ENCODE measurements around the gene RBMS1.

- TF ChIP-seq CTCF (conservative IDR thresholded peaks at IDR 0.05; ENCODE audit: low read depth, low read length) (no peak), MAFK (IDR thresholded peaks at IDR 0.05; ENCODE audit: low read depth, low read length) (no peak), CEBPB (IDR thresholded peaks at IDR 0.05; ENCODE audit: low read depth, low read length) (no peak), POLR2A (IDR thresholded peaks at IDR 0.05; ENCODE audit: low read depth, low read length) (no peak; the same call in 1 of the 2 replicates), ELK1 (IDR thresholded peaks at IDR 0.05; ENCODE audit: borderline replicate concordance, low read depth, low read length) (no peak), USF2 (IDR thresholded peaks at IDR 0.05; ENCODE audit: low read depth, low read length) (no peak), RAD21 (IDR thresholded peaks at IDR 0.05; ENCODE audit: low read length) (no peak), RFX5 (IDR thresholded peaks at IDR 0.05; ENCODE audit: low read depth, low read length) (no peak)
Observed at GRCh38 chr2:160308915-160309314, 184.7 kb downstream of the RBMS1 start.

All from IMR-90 (cell line).